Measurements from ENCODE around the gene PARD3.

The PARD3 gene

DNA sequence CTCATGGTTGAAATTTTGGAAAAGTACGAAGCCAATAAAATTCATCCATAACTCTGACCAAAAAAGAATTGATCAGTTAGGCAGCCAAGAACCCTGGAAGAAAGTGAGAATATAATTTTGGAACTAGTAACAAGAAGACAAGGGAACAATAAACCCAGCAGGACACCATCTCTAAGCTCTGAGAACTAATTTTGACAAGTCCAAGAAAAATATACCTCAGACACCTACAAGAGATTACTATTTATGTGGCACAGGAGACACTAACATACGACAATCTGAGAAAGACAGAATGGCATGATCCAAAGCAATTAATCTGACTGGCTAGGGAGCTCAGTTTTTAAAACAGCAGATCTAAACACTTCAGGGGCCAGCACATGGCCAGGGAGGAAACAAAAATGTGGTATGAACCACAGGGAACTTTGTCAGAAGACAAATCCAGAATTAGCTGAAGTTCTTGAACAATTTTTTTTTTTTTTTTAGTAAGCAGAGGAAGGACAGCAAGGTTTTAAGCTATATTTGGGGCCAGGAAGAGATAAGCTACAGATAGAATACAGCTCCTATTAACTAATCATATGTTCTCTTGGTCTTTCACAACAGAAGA, 38.9 kb downstream of the PARD3 start:
- no peaks in the 10 kb centered on the region; the same call in 1 of the 2 replicates for H3K36me3 ChIP-seq (replicated peaks)
- peaks cover 9% of the 10 kb centered on the region for H3K4me1 ChIP-seq
- no peaks in the 10 kb centered on the region for H3K9me3 ChIP-seq
- H3K27me3 ChIP-seq (ENCODE audit: low read depth): no peaks in the 10 kb centered on the region
- in situ Hi-C loops (cut with MboI; ENCODE audit: low sequenced_read_pairs): no loop called here
- DNase-seq (ENCODE audit: low spot score in 2 of 2): no peak
- H3K4me3 ChIP-seq: no peak overlapping the region

DNA sequence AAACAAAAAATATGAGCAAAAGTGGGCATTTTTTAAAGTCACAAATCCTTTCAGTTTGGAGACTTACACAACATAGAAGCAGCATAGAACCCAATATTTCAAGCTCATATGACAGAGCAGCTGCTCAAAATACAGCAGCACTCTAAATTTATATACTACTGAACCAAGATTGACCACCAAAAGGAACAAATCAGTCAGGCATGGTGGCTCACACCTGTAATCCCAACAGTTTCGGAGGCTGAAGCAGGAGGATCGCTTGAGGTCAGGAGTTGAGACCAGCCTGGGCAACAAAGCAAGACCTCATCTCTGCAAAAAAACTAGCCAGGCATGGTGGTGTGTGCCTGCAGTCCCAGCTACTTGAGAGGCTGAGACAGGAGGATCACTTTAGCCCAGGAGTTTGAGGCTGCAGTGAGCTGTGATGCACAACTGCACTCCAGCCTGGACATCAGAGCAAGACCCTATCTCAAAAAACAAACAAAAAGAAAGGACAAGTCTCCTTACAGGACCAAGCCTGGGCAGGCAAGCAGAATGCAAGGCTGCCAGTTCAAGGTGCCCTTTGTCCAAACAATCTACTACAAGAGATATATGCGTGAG, 40.0 kb downstream of the PARD3 start:
- in situ Hi-C loops (cut with MboI; ENCODE audit: low sequenced_read_pairs): no loop called here

DNA sequence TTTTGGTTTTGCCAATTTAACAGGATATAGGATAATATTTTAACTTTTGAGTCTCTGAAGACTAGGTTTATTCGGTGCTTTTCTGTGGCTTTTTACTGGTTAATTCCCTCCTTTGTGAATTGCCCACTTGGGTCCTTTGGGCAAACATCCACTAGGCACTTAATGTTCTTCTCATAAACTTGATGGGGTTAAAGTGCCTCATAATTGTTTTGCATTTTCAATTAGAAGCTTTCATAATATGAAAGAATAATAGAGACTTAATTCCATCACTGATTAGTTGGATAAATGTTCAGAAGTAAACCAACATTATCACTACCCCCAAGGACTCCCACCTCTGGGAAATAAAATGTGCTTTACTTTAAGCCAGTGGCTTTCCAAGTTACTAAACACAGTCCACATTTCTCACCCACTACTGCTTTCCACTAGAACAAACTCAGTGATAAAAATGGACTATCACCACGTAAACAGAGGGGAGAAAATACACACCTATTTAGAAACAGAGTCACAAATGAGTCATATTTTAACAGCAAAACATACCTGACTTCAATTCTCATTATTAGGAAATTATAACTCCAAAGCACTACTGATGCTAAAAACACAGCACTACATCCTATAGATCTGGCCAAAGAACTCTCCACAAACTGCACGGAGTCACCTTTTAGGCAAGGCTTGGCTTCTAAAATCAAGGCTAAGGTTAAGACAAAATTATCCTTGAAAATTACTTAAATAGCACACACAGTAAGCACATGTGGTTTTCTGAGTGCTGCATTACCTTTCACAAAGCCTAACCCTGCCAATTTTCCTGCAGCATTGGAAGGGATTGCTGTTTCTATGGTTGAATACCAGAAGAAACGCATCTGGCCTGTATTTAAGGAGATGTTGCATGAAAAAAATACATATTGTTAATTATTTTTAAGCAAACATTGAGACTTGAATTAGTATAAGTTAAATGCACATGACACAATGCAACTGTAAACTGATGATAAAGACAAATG, 41.2 kb downstream of the PARD3 start:
- Histone ChIP-seq H3K4me1 (no peaks in the 10 kb centered on the region), H3K4me3 (no peak overlapping the region), H3K36me3 (replicated peaks) (no peaks in the 10 kb centered on the region; the same call in 1 of the 2 replicates), H3K27me3 (ENCODE audit: low read depth) (no peaks in the 10 kb centered on the region), H3K9me3 (no peaks in the 10 kb centered on the region)
- no peak for DNase-seq (ENCODE audit: low spot score in 2 of 2)
- in situ Hi-C loops (cut with MboI; ENCODE audit: low sequenced_read_pairs): no loop called here

More for the DNA sequence above, 40.0 kb downstream of the PARD3 start:
- DNase-seq (ENCODE audit: low spot score in 2 of 2): no peak
- Histone ChIP-seq H3K9me3 (no peaks in the 10 kb centered on the region), H3K27me3 (ENCODE audit: low read depth) (no peaks in the 10 kb centered on the region), H3K4me3 (no peak overlapping the region), H3K4me1 (no peaks in the 10 kb centered on the region), H3K36me3 (replicated peaks) (no peaks in the 10 kb centered on the region; the same call in 1 of the 2 replicates)

DNA sequence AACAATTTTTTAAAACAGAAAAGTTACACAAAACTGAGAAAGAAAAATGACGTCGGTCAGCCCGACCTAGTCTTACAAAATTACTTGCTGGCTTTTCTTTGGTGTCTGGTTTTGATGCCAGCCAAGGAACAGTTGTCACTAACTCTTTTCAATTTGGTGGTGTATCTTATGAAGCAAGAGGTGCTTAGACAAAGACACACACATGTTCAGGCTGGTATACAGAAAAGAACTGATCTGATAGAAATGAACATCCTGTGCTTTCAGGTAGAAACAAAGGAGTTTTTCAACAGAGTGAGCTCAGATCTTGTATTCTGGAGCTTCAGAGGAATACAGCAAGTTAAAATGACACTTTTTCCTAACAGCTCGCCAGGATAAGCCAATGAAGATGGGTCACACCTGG, 43.6 kb downstream of the PARD3 start:
- in situ Hi-C loops (cut with MboI; ENCODE audit: low sequenced_read_pairs): no loop called here
- Histone ChIP-seq H3K4me1 (no peaks in the 10 kb centered on the region), H3K4me3 (no peak overlapping the region), H3K9me3 (no peaks in the 10 kb centered on the region), H3K27me3 (ENCODE audit: low read depth) (no peaks in the 10 kb centered on the region), H3K36me3 (replicated peaks) (no peaks in the 10 kb centered on the region; the same call in 1 of the 2 replicates)
- no peak for DNase-seq (ENCODE audit: low spot score in 2 of 2)

DNA sequence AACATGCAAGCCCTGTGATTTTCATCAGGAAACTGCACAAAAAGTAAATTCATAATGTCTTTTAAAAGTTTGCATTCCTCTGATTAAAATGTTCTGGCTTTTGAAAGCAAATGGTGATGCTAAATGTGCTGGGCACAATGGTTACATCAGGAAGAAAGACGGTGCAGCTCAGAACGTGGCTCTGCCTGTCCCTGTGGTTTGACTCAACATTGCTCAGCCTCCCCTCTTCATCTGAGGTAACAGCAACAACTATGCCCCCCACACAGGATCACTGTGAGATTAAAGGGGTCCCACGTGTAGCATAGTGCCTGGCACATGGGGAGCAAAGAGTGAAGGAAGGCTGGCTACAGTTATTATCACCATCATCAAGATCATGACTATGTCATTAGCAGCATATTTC, 44.0 kb downstream of the PARD3 start:
- H3K4me1 ChIP-seq: no peaks in the 10 kb centered on the region
- H3K9me3 ChIP-seq: no peaks in the 10 kb centered on the region
- in situ Hi-C loops (cut with MboI; ENCODE audit: low sequenced_read_pairs): no loop called here

DNA sequence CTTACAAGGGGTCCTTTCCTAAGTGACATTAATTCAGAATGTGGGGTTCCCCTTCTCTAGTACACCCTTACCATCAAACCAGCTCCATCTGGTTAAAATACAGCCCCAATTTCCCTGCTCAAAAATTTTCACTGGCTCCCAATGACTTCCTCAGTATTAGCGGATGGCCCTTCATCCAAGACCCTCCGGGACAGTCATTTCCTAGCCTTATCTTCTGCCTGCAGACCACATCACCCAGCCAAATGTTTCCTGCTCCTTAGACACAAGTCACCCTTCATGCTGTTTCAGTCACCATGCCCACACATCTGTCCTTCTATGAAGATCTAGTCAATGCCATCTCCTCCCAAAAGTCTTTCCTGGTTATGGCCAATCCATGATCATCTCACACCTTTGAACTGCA, 45.2 kb downstream of the PARD3 start:
- no peak for DNase-seq (ENCODE audit: low spot score in 2 of 2)
- Histone ChIP-seq H3K9me3 (no peaks in the 10 kb centered on the region), H3K36me3 (replicated peaks) (no peaks in the 10 kb centered on the region; the same call in 1 of the 2 replicates), H3K4me1 (no peaks in the 10 kb centered on the region), H3K27me3 (ENCODE audit: low read depth) (no peaks in the 10 kb centered on the region), H3K4me3 (no peak overlapping the region)
- in situ Hi-C loops (cut with MboI; ENCODE audit: low sequenced_read_pairs): no loop called here

More for the DNA sequence above, 44.0 kb downstream of the PARD3 start:
- no peak for DNase-seq (ENCODE audit: low spot score in 2 of 2)
- no peaks in the 10 kb centered on the region for H3K27me3 ChIP-seq (ENCODE audit: low read depth)
- H3K4me3 ChIP-seq: no peak overlapping the region
- no peaks in the 10 kb centered on the region; the same call in 1 of the 2 replicates for H3K36me3 ChIP-seq (replicated peaks)

DNA sequence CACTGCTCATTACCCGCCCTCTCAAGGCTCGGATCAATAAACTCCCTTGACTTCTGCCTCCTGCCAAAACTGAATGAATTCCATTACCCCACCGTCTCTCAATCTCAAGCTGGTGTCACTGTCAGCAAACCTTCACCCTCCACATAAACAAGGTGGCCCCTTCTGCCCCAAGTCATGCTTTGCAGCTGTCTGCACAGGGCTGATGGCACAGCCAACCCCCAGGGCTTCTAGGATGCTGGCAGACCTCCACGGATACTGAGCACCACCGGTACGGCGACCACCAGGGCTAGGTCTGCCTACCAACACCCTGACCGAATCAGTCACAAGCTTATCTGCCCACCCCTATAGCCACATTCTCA, 46.1 kb downstream of the PARD3 start:
- in situ Hi-C loops (cut with MboI; ENCODE audit: low sequenced_read_pairs): no loop called here
- DNase-seq (ENCODE audit: low spot score in 2 of 2): no peak
- no peak overlapping the region for H3K4me3 ChIP-seq

DNA sequence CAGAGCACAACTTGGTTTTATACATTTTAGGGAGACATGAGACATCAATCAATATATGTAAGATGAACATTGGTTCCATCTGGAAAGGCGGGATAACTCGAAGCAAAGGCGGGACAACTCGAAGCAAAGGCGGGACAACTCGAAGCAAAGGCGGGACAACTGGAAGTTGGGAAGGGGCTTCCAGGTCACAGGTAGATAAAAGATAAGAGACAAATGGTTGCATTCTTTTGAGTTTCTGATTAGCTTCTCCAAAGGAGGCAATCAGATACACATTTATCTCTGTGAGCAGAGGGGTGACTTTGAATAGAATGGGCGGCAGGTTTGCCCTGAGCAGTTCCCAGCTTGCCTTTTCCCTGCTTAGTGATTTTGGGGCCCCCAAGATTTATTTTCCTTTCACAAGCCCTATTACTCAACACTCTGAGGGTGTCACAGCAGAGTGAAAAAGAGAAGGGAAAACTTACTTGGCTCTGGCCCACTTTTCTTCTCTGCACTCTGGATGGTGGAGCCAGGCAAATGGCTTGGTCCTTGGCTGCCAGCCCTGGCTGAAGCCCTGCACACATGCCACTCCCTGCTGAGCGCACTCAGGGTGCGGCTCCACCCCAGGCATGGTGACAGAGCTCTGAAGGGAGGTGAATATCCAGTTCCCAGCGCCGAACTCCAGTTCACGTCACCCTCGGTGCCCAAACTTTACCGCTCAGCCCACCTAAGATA, 46.7 kb downstream of the PARD3 start:
- H3K27me3 ChIP-seq (ENCODE audit: low read depth): no peaks in the 10 kb centered on the region
- no peaks in the 10 kb centered on the region; the same call in 1 of the 2 replicates for H3K36me3 ChIP-seq (replicated peaks)
- no peak overlapping the region for H3K4me3 ChIP-seq
- H3K4me1 ChIP-seq: no peaks in the 10 kb centered on the region
- in situ Hi-C loops (cut with MboI; ENCODE audit: low sequenced_read_pairs): no loop called here
- no peak for DNase-seq (ENCODE audit: low spot score in 2 of 2)
- no peaks in the 10 kb centered on the region for H3K9me3 ChIP-seq

More for the DNA sequence above, 46.1 kb downstream of the PARD3 start:
- H3K27me3 ChIP-seq (ENCODE audit: low read depth): no peaks in the 10 kb centered on the region
- no peaks in the 10 kb centered on the region; the same call in 1 of the 2 replicates for H3K36me3 ChIP-seq (replicated peaks)
- H3K4me1 ChIP-seq: no peaks in the 10 kb centered on the region
- no peaks in the 10 kb centered on the region for H3K9me3 ChIP-seq

DNA sequence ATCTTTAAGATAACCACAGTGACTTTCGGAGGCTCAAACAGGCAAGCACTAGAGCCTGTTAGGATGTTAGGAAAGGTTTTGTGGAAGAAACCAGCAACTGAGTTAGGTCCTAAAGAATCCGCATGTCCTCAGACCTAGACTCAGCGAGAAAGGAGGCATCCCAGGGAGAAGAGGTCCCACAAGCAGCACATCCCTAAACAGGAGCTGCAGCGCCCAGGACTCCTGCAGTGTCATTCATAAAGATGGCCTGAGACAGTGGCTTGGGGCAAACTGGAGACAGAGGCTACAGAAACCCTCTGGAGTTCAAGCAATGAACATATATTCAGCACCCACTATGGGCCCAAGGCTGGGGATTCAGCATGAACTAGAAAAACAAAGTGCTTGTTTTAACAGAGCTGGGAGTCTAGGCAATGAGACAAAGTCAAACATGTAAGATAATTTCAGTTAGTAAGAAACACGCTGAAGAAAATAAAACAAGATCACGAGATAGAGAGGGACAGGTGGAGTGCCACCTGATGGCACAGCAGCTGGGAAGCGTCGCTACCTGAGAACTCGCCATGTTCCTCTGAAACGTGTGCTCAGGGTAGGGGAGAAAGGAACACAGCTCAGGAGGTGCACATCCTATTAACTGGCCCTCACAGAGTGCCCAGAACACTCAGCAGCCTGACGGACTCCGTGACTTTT, 48.1 kb downstream of the PARD3 start:
- in situ Hi-C loops (cut with MboI; ENCODE audit: low sequenced_read_pairs): no loop called here
- Histone ChIP-seq H3K27me3 (ENCODE audit: low read depth) (no peaks in the 10 kb centered on the region), H3K36me3 (replicated peaks) (no peaks in the 10 kb centered on the region), H3K9me3 (no peaks in the 10 kb centered on the region), H3K4me1 (no peaks in the 10 kb centered on the region), H3K4me3 (no peak overlapping the region)
- DNase-seq (ENCODE audit: low spot score in 2 of 2): no peak

DNA sequence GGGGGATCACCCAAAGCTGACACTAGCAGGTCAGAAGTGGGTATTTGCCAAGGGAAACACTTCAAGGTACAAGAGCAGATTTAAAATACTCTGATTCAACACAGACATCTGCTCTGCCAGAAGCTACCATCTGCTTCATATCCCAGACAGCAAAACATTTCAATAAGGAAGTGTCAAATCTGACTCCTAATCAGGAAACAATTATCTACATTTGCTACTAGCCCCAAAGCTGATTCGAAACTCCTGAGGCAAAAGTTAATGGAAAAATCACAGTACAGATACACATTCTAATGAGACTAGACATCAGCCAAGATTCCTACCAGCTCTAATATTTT, 48.9 kb downstream of the PARD3 start:
- no peak for DNase-seq (ENCODE audit: low spot score in 2 of 2)
- in situ Hi-C loops (cut with MboI; ENCODE audit: low sequenced_read_pairs): no loop called here
- no peak overlapping the region for H3K4me3 ChIP-seq
- no peaks in the 10 kb centered on the region for H3K4me1 ChIP-seq
- no peaks in the 10 kb centered on the region for H3K9me3 ChIP-seq
- H3K27me3 ChIP-seq (ENCODE audit: low read depth): no peaks in the 10 kb centered on the region
- no peaks in the 10 kb centered on the region for H3K36me3 ChIP-seq (replicated peaks)

DNA sequence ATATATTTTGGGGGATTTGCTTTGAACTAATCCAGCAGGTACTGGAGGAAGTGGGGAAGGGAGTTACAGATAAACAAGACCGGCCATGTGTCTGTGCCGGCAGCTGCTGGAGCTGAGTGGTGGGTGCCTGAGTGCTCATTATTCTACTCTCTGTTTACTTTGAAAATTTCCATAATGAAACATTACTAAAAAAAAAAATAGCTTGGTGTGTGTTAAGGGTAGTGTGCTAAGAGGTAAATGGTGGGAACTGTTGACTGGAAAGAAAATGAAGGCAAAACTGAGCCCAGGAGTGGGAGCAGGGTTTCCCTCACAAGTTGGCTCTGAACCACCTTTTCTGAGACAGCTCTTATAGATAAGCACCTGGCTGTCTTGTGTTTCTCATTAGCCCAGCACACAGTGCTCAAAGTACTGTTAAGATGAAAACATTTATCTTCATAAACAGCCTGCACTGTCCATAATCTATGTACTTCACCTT, 50.6 kb downstream of the PARD3 start:
- H3K9me3 ChIP-seq: no peaks in the 10 kb centered on the region
- no peaks in the 10 kb centered on the region for H3K4me1 ChIP-seq
- no peak for DNase-seq (ENCODE audit: low spot score in 2 of 2)
- H3K4me3 ChIP-seq: no peak overlapping the region
- H3K27me3 ChIP-seq (ENCODE audit: low read depth): no peaks in the 10 kb centered on the region
- in situ Hi-C loops (cut with MboI; ENCODE audit: low sequenced_read_pairs): no loop called here
- no peaks in the 10 kb centered on the region for H3K36me3 ChIP-seq (replicated peaks)

DNA sequence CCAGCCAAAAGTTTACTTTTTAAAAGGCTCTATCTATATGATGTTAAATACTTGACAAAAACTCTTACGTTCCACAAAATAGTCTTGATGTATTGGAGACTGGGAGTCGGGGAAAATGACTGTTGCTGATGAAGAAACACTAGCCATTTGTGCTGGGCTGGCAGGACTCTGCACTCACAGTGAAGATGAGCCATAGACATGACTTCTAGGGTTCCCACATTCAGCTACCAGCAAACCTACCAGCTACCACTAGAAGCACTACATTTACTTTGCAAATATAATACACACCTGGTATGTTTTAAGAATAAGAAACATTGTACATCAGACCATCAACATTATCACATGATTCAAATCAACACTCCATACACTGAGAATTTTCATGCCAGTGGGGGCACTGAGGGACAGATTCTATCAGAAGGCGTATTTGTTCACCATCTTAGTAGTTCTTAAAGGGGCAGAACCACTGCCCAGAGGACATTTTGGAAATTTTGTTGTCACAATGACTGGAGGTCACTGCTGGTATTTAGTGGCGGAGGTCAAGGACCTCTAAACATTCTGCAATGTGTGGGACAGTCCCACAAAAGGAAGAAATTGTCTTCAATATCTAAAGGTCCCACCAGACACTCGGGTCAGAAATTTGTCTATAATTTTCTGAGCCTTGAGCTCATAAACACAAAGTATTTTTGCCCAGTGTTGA, 52.3 kb downstream of the PARD3 start:
- in situ Hi-C loops (cut with MboI; ENCODE audit: low sequenced_read_pairs): no loop called here
- H3K36me3 ChIP-seq (replicated peaks): no peaks in the 10 kb centered on the region
- DNase-seq (ENCODE audit: low spot score in 2 of 2): no peak
- H3K9me3 ChIP-seq: no peaks in the 10 kb centered on the region
- no peak overlapping the region for H3K4me3 ChIP-seq
- no peaks in the 10 kb centered on the region for H3K4me1 ChIP-seq
- H3K27me3 ChIP-seq (ENCODE audit: low read depth): no peaks in the 10 kb centered on the region

DNA sequence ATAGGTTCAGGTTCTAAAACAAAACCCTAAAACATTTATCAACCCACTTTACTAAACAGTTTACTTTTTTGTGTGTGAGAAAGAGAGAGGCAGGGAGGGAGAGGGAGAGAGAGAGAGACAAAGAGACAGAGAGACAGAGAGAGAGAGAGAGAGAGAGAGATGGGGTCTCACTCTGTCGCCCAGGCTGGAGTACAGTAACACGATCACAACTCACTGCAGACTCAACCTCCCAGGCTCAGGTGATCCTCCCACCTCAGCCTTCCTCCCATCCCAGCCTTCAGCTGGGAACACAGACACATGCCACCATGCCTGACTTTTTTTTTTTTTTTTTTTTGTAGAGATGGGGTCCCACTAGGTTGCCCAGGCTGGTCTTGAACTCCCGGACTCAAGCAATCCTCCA, 52.9 kb downstream of the PARD3 start:
- no peaks in the 10 kb centered on the region for H3K9me3 ChIP-seq
- no peak for DNase-seq (ENCODE audit: low spot score in 2 of 2)
- in situ Hi-C loops (cut with MboI; ENCODE audit: low sequenced_read_pairs): no loop called here
- H3K4me3 ChIP-seq: no peak overlapping the region
- no peaks in the 10 kb centered on the region for H3K4me1 ChIP-seq
- no peaks in the 10 kb centered on the region for H3K27me3 ChIP-seq (ENCODE audit: low read depth)
- no peaks in the 10 kb centered on the region for H3K36me3 ChIP-seq (replicated peaks)
